Bronchial epithelial cell (primary cell): ENCODE data around the gene RUSF1. TPM values are rescaled to one million over a fixed set of nuclear protein-coding genes. Genes with fewer than 3 reads are reported as not detected.

ENCODE experiments used
- DNase-seq: peaks from one replicate; pipeline ENCODE4 v3.0.0-alpha.2; 2010; ENCODE audit warnings: low read depth
- FAIRE-seq: peaks from 2 replicates; lab custom pipeline; 2011; peaks lifted over from hg19 to GRCh38; lab: Jason Lieb, UNC
- H3K27me3 ChIP-seq: 2 replicates; pipeline ENCODE4 v1.5.1; 2011; ENCODE audit warnings: low read length; ENCODE audit not compliant: control insufficient read depth, insufficient read depth
- H3K36me3 ChIP-seq: 2 replicates; pipeline ENCODE4 v1.5.1; 2011; ENCODE audit warnings: low read length; ENCODE audit not compliant: control insufficient read depth, insufficient read depth
- H3K4me3 ChIP-seq: 2 replicates; pipeline ENCODE4 v1.5.1; 2011; ENCODE audit warnings: mild to moderate bottlenecking, low read depth, low read length, control low read depth
- CTCF ChIP-seq: IDR thresholded peaks from 2 replicates; pipeline ENCODE4 v1.5.1; 2011; ENCODE audit warnings: mild to moderate bottlenecking, moderate library complexity, low read length, control low read depth, inconsistent platforms; ENCODE audit not compliant: insufficient read depth, severe bottlenecking
- total RNA-seq: library from RNA; depleted of rRNA; stranded (reverse); fragments of >200 nt; gene quantifications from 2 replicates; pipeline ENCODE4 v1.2.1, GENCODE V29; 2014

The RUSF1 gene
- total RNA-seq, 1 donor from 2014 or later = 26.9 TPM

GRCh38 chr16:31535737-31536136 is 27.5 kb upstream of the RUSF1 start:
- DNase-seq (no peak), FAIRE-seq (no peak)
- Histone ChIP-seq H3K27me3 (no peaks in the 10 kb centered on the region), H3K36me3 (no peaks in the 10 kb centered on the region), H3K4me3 (no peak overlapping the region)
- TF ChIP-seq CTCF = no peak

- no peak for FAIRE-seq
These were observed 24.7 kb upstream of the RUSF1 start for GRCh38 chr16:31532896-31533295.

GRCh38 chr16:31532120-31532519 is 23.9 kb upstream of the RUSF1 start:
- H3K36me3 ChIP-seq = no peaks in the 10 kb centered on the region
- FAIRE-seq (no peak), DNase-seq (no peak)
- H3K4me3 ChIP-seq = no peak overlapping the region
- TF ChIP-seq CTCF = no peak
- peaks cover 3% of the 10 kb centered on the region for H3K27me3 ChIP-seq

More at GRCh38 chr16:31532896-31533295, 24.7 kb upstream of the RUSF1 start:
- TF ChIP-seq CTCF = no peak
- Histone ChIP-seq H3K27me3 (peaks cover 3% of the 10 kb centered on the region), H3K36me3 (no peaks in the 10 kb centered on the region), H3K4me3 (no peak overlapping the region)
- no peak for DNase-seq

- Histone ChIP-seq H3K27me3 (peaks cover 3% of the 10 kb centered on the region), H3K36me3 (no peaks in the 10 kb centered on the region), H3K4me3 (no peak overlapping the region)
- TF ChIP-seq CTCF = no peak
- no peak for FAIRE-seq
- DNase-seq = no peak
These were observed 22.9 kb upstream of the RUSF1 start for GRCh38 chr16:31531096-31531495.

- no peak for TF ChIP-seq CTCF
- Histone ChIP-seq H3K36me3 (no peaks in the 10 kb centered on the region), H3K4me3 (no peak overlapping the region), H3K27me3 (peaks cover 3% of the 10 kb centered on the region)
- FAIRE-seq = no peak
- no peak for DNase-seq
These were observed 22.2 kb upstream of the RUSF1 start for GRCh38 chr16:31530405-31530804.

- DNase-seq = no peak
- Histone ChIP-seq H3K27me3 (peaks cover 3% of the 10 kb centered on the region), H3K36me3 (no peaks in the 10 kb centered on the region), H3K4me3 (no peak overlapping the region)
- FAIRE-seq = no peak
- no peak for TF ChIP-seq CTCF
These were observed 21.7 kb upstream of the RUSF1 start for GRCh38 chr16:31529937-31530312.
